Mucosa of rectum (tissue), 2 donors: ENCODE data around the gene PRR23E.

Experiments used
- H3K27ac ChIP-seq, 2 donors: one replicate each; pipeline ENCODE4 v1.7.0; 2013; ENCODE audit warnings: inconsistent platforms in 2 of 2, low read depth in 2 of 2, low read length in 2 of 2
- H3K27me3 ChIP-seq, 2 donors: one replicate each; pipeline ENCODE4 v1.7.0; 2013; ENCODE audit warnings: low read length in 2 of 2; ENCODE audit not compliant: control insufficient read depth in 2 of 2, insufficient read depth in 2 of 2
- H3K36me3 ChIP-seq, 2 donors: one replicate each; pipeline ENCODE4 v1.7.0; 2013; ENCODE audit warnings: low read length in 2 of 2; ENCODE audit not compliant: control insufficient read depth in 2 of 2, insufficient read depth in 2 of 2
- H3K4me1 ChIP-seq, 2 donors: one replicate each; pipeline ENCODE4 v1.7.0; 2013; ENCODE audit warnings: low read length in 2 of 2, mild to moderate bottlenecking in 1 of 2; ENCODE audit not compliant: control insufficient read depth in 2 of 2, insufficient read depth in 2 of 2
- H3K4me3 ChIP-seq, 2 donors: one replicate each; pipeline ENCODE4 v1.7.0; 2013; ENCODE audit warnings: low read length in 2 of 2
- H3K9ac ChIP-seq, 2 donors: one replicate each; pipeline ENCODE4 v1.7.0; 2013; ENCODE audit warnings: low read length in 2 of 2, low read depth in 1 of 2, mild to moderate bottlenecking in 1 of 2
- H3K9me3 ChIP-seq, 2 donors: one replicate each; pipeline ENCODE4 v1.7.0; 2013; ENCODE audit warnings: low read length in 2 of 2; ENCODE audit not compliant: control insufficient read depth in 2 of 2
- donor health status: healthy.
- donor health status: Normal muscosa, but diverticular disease.

PRR23E gene

GRCh38 chr3:127172781-127173515 is 20.0 kb upstream of the PRR23E start:
- no peaks in the 10 kb centered on the region for H3K9me3 ChIP-seq
- H3K9ac ChIP-seq: no peak overlapping the region
- no peaks in the 10 kb centered on the region for H3K4me1 ChIP-seq
- H3K36me3 ChIP-seq: no peaks in the 10 kb centered on the region
- H3K4me3 ChIP-seq: no peak overlapping the region
- H3K27me3 ChIP-seq: peaks cover 4 to 7% of the 10 kb centered on the region in 2 donors
- H3K27ac ChIP-seq: no peak overlapping the region

GRCh38 chr3:127173516-127174166 is 19.3 kb upstream of the PRR23E start:
- no peak overlapping the region for H3K9ac ChIP-seq
- H3K27ac ChIP-seq: no peak overlapping the region
- no peaks in the 10 kb centered on the region for H3K9me3 ChIP-seq
- no peak overlapping the region for H3K4me3 ChIP-seq
- no peaks in the 10 kb centered on the region for H3K36me3 ChIP-seq
- H3K27me3 ChIP-seq: peaks cover 4 to 7% of the 10 kb centered on the region in 2 donors
- no peaks in the 10 kb centered on the region for H3K4me1 ChIP-seq

- H3K36me3 ChIP-seq: no peaks in the 10 kb centered on the region
- H3K9ac ChIP-seq: no peak overlapping the region
- no peaks in the 10 kb centered on the region for H3K9me3 ChIP-seq
- no peak overlapping the region for H3K4me3 ChIP-seq
- peaks cover 4 to 7% of the 10 kb centered on the region in 2 donors for H3K27me3 ChIP-seq
- no peak overlapping the region for H3K27ac ChIP-seq
- H3K4me1 ChIP-seq: no peaks in the 10 kb centered on the region
Measured at GRCh38 chr3:127174284-127174683, 18.6 kb upstream of the PRR23E start.

GRCh38 chr3:127174715-127175140 is 18.2 kb upstream of the PRR23E start:
- no peak overlapping the region for H3K9ac ChIP-seq
- H3K9me3 ChIP-seq: no peaks in the 10 kb centered on the region

GRCh38 chr3:127175272-127175671 is 17.7 kb upstream of the PRR23E start:
- H3K4me3 ChIP-seq: no peak overlapping the region
- no peak overlapping the region for H3K9ac ChIP-seq
- peaks cover 4 to 7% of the 10 kb centered on the region in 2 donors for H3K27me3 ChIP-seq
- H3K4me1 ChIP-seq: no peaks in the 10 kb centered on the region
- H3K9me3 ChIP-seq: no peaks in the 10 kb centered on the region
- H3K36me3 ChIP-seq: no peaks in the 10 kb centered on the region
- H3K27ac ChIP-seq: no peak overlapping the region

More at GRCh38 chr3:127174715-127175140, 18.2 kb upstream of the PRR23E start:
- peaks cover 4 to 7% of the 10 kb centered on the region in 2 donors for H3K27me3 ChIP-seq
- H3K36me3 ChIP-seq: no peaks in the 10 kb centered on the region
- H3K4me1 ChIP-seq: no peaks in the 10 kb centered on the region
- no peak overlapping the region for H3K4me3 ChIP-seq
- no peak overlapping the region for H3K27ac ChIP-seq

GRCh38 chr3:127177226-127177625 is 15.7 kb upstream of the PRR23E start:
- H3K27ac ChIP-seq: no peak overlapping the region
- H3K27me3 ChIP-seq: peaks cover 0 to 4% of the 10 kb centered on the region in 2 donors
- no peaks in the 10 kb centered on the region for H3K36me3 ChIP-seq
- H3K9me3 ChIP-seq: no peaks in the 10 kb centered on the region
- no peak overlapping the region for H3K9ac ChIP-seq
- no peak overlapping the region for H3K4me3 ChIP-seq
- no peaks in the 10 kb centered on the region for H3K4me1 ChIP-seq

GRCh38 chr3:127180859-127181258 is 12.1 kb upstream of the PRR23E start:
- Histone ChIP-seq H3K9me3 (no peaks in the 10 kb centered on the region), H3K9ac (no peak overlapping the region), H3K27ac (no peak overlapping the region), H3K4me3 (no peak overlapping the region), H3K4me1 (no peaks in the 10 kb centered on the region), H3K27me3 (no peaks in the 10 kb centered on the region), H3K36me3 (no peaks in the 10 kb centered on the region)

GRCh38 chr3:127182431-127182830 is 10.5 kb upstream of the PRR23E start:
- Histone ChIP-seq H3K9me3 (no peaks in the 10 kb centered on the region), H3K27ac (no peak overlapping the region), H3K4me1 (no peaks in the 10 kb centered on the region), H3K4me3 (no peak overlapping the region), H3K36me3 (no peaks in the 10 kb centered on the region), H3K27me3 (no peaks in the 10 kb centered on the region), H3K9ac (no peak overlapping the region)

- H3K27me3 ChIP-seq: no peaks in the 10 kb centered on the region
- no peaks in the 10 kb centered on the region for H3K4me1 ChIP-seq
- no peak overlapping the region for H3K27ac ChIP-seq
- H3K9me3 ChIP-seq: no peaks in the 10 kb centered on the region
- H3K36me3 ChIP-seq: no peaks in the 10 kb centered on the region
- H3K4me3 ChIP-seq: no peak overlapping the region
- H3K9ac ChIP-seq: no peak overlapping the region
Measured at GRCh38 chr3:127182848-127183714, 9.8 kb upstream of the PRR23E start.
